SJCRH30 (cell line): Measurements from ENCODE around the gene STXBP6. TPM values are rescaled to one million over a fixed set of nuclear protein-coding genes. Genes with fewer than 3 reads are reported as not detected.

Experiments
- DNase-seq, 2 experiments: peaks; one replicate each; pipeline ENCODE4 v3.0.0-alpha.2; 2015 to 2020
- H3K27ac ChIP-seq: fragments of 250-450 bp; sonication (Bioruptor Pico); 2 replicates; pipeline ENCODE4 v1.5.1; 2020; ENCODE audit warnings: mild to moderate bottlenecking, moderate library complexity
- H3K27me3 ChIP-seq: fragments of 250-450 bp; sonication (Bioruptor Pico); 2 replicates; pipeline ENCODE4 v1.5.1; 2020; ENCODE audit warnings: mild to moderate bottlenecking, moderate library complexity
- H3K36me3 ChIP-seq: fragments of 250-450 bp; sonication (Bioruptor Pico); 2 replicates; pipeline ENCODE4 v1.5.1; 2020; ENCODE audit warnings: mild to moderate bottlenecking, moderate library complexity
- H3K4me1 ChIP-seq: fragments of 250-450 bp; sonication (Bioruptor Pico); 2 replicates; pipeline ENCODE4 v1.5.1; 2020; ENCODE audit warnings: mild to moderate bottlenecking, moderate library complexity
- H3K4me3 ChIP-seq: fragments of 250-450 bp; sonication (Bioruptor Pico); 2 replicates; pipeline ENCODE4 v1.5.1; 2020; ENCODE audit warnings: mild to moderate bottlenecking, moderate library complexity
- H3K9me3 ChIP-seq: fragments of 250-450 bp; sonication (Bioruptor Pico); replicated peaks from 2 replicates; pipeline ENCODE4 v1.5.1; 2020; ENCODE audit warnings: mild to moderate bottlenecking, moderate library complexity
- total RNA-seq: library from RNA; depleted of rRNA; stranded (reverse); fragments of >200 nt; shearing (Covaris generic); gene quantifications from 2 replicates; pipeline ENCODE4 v1.2.3, GENCODE V29; 2014

STXBP6 gene
- total RNA-seq, 1 experiment from 2014 or later = 2.9 TPM

DNA sequence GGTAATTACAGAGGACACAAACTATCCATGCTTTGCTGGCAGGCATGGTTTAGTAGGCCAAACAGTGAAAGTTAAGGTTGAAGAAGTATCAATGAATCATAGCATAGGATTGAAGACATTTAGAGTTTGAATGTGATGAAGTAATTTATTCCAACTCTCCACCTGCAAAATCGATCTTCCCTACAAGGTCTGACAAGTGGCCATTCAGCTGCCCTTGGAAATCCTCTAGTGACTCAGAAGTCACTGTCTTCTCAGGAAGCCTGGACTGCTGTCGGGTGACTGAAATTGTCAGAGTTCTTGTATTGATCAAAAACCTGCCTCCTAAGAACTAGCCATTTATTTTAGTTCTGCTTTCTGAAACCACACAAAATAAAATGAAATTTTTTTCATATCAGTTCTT, 17.7 kb upstream of the STXBP6 start:
- no peaks in the 10 kb centered on the region for H3K27me3 ChIP-seq
- DNase-seq = no peak
- no peaks in the 10 kb centered on the region for H3K9me3 ChIP-seq
- H3K36me3 ChIP-seq = no peaks in the 10 kb centered on the region
- H3K4me1 ChIP-seq = no peaks in the 10 kb centered on the region
- no peak overlapping the region for H3K4me3 ChIP-seq
- H3K27ac ChIP-seq = no peak overlapping the region

DNA sequence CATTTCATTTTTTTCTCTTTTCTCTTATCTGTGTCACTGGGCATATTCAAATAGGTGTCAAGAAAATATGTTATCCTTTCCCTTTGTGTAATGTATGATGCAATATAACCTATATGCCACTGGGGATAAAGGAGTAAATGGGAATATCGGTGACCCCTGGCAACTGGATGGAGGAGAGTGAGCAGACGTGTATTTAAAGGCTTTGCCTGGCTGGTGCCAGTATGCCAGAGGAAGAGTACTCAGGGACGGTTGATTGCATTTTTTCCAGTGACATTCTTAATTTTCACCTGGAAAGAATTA, 12.0 kb upstream of the STXBP6 start:
- Histone ChIP-seq H3K4me3 (no peak overlapping the region), H3K27ac (no peak overlapping the region), H3K27me3 (no peaks in the 10 kb centered on the region), H3K36me3 (no peaks in the 10 kb centered on the region), H3K4me1 (no peaks in the 10 kb centered on the region), H3K9me3 (no peaks in the 10 kb centered on the region)
- no peak for DNase-seq

DNA sequence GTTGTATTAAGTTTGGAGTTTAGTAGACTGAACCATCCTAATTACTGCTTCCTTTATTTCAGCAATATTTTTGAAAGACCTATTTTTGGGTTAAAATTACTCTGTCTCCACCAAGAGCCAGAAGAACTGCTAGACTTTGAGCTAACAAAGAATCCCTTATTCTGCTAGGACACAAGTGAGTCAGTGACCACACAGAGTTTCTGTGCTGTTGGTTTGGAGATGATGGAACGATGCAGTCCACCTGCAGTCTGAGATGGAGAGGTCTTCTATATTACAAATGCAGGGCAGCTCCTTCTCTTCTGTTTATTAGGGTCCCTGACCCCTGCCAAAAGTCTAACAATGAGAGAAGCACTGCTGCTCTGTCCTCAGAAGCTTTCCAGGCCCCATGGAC, 6.7 kb upstream of the STXBP6 start:
- Histone ChIP-seq H3K4me3 (no peak overlapping the region), H3K36me3 (no peaks in the 10 kb centered on the region), H3K4me1 (no peaks in the 10 kb centered on the region), H3K27me3 (no peaks in the 10 kb centered on the region), H3K27ac (no peak overlapping the region), H3K9me3 (no peaks in the 10 kb centered on the region)
- DNase-seq = no peak

DNA sequence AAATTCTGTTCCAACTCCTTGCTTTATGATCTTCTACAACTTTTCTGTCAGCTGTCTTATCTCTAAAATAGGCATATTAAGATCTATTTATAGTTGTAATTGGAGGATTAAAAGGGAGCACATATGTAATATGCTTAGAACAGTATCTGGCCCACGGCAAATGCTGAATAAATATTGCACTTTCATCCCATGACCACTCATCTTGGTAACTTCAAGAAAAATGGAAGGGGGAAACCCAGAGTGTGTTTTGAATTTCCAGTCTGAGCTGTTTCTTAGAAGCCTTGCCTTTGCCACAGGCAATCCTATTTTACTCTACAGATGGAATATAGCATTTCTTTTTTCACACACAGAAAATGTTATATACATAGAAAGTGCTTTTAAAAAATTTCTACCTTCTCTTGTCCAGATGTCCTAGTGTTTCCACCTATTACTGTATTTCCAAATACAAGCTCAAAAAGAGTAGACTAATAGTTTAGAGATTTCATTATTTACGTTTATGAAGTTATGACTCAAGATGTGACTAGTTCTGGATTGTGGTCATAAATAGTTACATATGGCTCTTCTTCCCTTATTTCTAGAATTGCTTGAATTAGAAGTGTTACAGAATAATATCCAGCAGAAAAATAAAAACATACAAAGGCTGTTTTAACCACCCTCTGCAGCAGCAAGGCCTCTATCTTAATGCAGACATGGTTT, 6.2 kb upstream of the STXBP6 start:
- Histone ChIP-seq H3K4me1 (no peaks in the 10 kb centered on the region), H3K27me3 (no peaks in the 10 kb centered on the region), H3K4me3 (no peak overlapping the region), H3K9me3 (no peaks in the 10 kb centered on the region), H3K36me3 (no peaks in the 10 kb centered on the region), H3K27ac (no peak overlapping the region)
- DNase-seq = no peak

DNA sequence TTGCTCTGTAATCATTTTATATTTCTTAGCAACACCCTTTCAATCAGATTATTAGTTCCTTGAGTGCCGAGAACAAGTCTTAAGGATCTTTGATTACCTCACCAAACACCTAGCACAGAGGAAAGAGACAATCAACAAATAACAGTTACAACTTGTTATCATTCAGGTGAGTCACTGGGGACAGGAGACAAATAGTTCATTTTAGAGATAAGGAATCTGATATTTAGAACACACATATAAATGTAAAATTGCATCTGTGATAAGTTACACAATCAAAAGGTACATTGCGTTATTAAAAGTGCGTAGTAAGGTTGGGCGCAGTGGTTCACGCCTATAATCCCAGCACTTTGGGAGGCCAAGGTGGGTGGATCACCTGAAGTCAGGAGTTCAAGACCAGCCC, 5.1 kb upstream of the STXBP6 start:
- H3K9me3 ChIP-seq = no peaks in the 10 kb centered on the region
- no peak overlapping the region for H3K4me3 ChIP-seq
- DNase-seq = no peak
- no peaks in the 10 kb centered on the region for H3K4me1 ChIP-seq
- no peak overlapping the region for H3K27ac ChIP-seq
- no peaks in the 10 kb centered on the region for H3K36me3 ChIP-seq
- H3K27me3 ChIP-seq = no peaks in the 10 kb centered on the region

DNA sequence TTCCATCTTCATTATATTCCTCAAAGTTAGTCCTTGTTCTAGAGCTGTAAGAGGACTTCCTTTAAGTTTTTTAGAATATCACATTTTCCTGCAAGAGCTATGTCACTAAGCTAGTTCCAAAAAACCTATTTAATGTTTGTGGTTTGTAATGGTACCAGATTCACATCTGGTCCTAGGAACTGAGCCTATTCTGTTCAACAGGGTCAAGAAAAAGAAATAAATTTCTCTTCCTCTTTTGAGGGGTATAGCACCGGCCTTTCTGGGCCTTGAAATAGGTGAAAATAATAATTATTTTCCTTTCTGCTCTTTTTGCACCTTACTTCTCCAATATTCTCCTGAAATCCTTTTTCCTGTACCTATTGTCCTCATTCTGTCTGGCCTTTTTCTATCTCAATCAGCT, 3.6 kb upstream of the STXBP6 start:
- H3K4me1 ChIP-seq = no peaks in the 10 kb centered on the region
- DNase-seq = no peak
- H3K9me3 ChIP-seq = no peaks in the 10 kb centered on the region
- no peaks in the 10 kb centered on the region for H3K27me3 ChIP-seq
- H3K36me3 ChIP-seq = no peaks in the 10 kb centered on the region
- no peak overlapping the region for H3K27ac ChIP-seq
- no peak overlapping the region for H3K4me3 ChIP-seq

DNA sequence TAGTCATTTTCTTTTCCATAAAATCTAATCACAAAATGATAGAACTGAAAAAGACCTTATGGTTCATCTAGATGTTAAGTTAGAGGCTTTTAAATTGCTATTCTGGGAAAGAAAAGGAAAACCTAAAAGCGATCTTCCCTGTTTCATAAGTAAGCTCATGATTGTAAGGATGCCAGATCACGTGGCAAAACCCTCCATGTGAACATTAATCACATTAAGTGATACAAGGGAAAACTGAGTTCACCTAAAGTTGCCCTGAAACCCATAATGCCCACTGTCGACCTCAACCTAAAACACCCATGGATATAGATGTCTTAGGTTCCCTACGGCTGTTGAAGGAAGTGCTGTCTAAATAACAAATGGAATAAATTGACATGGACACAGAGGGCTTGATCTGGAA, 3.0 kb upstream of the STXBP6 start:
- no peak overlapping the region for H3K4me3 ChIP-seq
- DNase-seq = no peak
- no peaks in the 10 kb centered on the region for H3K9me3 ChIP-seq
- H3K4me1 ChIP-seq = no peaks in the 10 kb centered on the region
- H3K27ac ChIP-seq = no peak overlapping the region
- no peaks in the 10 kb centered on the region for H3K27me3 ChIP-seq
- no peaks in the 10 kb centered on the region for H3K36me3 ChIP-seq

DNA sequence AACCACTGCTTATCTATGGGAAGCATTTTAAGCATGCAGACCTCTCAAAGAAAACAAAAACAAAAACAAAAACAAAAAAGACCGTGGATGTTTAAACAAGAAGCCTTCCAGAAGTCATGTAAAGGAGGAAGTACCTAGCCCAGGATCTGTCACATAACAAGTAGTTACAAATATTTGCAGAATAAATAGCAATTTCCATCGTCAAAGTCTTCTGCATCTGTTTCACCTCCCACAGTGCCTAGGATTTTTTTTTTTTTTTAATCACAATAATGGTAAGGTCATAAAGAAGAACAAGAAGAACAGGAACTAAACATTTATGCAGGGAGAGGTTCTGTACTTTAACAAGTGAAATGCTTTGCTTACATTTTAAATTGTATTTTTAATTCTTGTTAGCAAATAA, 2.4 kb upstream of the STXBP6 start:
- H3K36me3 ChIP-seq = no peaks in the 10 kb centered on the region
- H3K9me3 ChIP-seq = no peaks in the 10 kb centered on the region
- H3K4me3 ChIP-seq = no peak overlapping the region
- H3K27ac ChIP-seq = no peak overlapping the region
- no peaks in the 10 kb centered on the region for H3K4me1 ChIP-seq
- no peak for DNase-seq
- H3K27me3 ChIP-seq = no peaks in the 10 kb centered on the region

DNA sequence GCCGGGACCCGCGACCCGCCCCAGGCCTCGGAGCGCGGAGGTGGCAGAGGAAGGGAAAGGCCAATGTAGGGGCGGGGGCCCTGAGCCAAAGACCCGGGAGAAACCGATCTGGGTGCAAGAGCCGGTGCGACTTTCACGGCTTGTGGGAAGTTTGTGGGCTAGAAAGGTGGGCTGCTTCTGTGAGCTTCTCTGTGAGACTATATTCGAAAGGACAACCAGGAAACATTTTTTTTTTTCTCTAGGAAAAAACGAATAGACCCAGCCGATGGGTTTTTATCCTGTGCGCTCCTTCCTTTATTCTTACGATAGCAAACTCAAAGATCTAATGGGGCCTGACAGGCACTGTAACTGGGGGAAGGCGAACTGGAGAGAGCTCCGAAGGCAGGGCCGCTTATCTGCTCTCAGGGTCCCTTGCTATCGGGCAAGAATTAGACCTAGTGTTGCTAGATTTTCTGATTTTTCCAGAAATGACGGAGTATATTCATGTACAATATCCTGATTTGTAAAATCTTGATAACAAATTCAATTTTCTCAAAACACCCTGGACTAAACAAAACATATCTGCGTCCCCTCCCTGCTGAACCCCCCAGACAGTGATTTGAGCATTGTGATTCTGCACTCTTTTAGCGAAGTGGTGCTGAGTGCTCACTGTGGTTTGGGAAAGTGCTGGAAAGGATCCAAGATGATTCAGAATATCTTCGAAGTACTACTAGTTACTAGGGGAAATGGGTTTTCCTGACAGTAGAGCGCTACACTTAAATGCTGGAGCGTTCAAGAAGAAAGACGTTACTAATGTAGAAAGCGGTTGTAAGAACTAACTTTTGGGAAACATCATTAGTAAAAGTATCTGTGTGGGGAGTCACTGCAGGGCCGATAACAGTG, 563 bp upstream of the STXBP6 start:
- Histone ChIP-seq H3K27me3 (no peaks in the 10 kb centered on the region), H3K9me3 (no peaks in the 10 kb centered on the region), H3K4me3 (peak overlapping the region; percentile 60), H3K4me1 (no peaks in the 10 kb centered on the region), H3K27ac (no peak overlapping the region), H3K36me3 (no peaks in the 10 kb centered on the region)
- DNase-seq = peak in 1 of 2 experiments; percentile 17

DNA sequence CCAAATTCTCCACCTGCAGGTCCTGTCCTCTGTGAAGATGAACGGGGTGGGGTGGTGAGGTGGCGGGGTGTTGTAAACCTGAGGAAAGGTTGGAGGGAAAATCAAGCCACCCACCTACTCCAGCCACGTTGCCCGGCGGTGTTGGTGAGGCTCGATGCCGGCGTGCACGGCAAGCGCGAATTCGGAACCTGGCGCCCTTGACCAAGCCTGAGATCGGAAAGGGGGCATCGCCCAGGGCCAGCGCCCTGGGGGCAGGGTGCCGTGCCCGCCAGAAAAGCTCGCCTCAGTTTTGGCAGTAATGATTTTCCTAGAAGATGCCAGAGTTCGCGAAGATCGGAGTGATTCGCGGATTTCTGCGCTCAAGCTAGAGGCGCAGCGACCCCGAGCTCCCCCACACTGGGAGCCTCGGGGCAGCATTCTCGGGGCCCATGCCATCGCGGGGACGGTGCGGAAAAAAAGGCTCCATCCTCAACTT, 817 bp downstream of the STXBP6 start:
- Histone ChIP-seq H3K36me3 (no peaks in the 10 kb centered on the region), H3K27me3 (no peaks in the 10 kb centered on the region), H3K9me3 (no peaks in the 10 kb centered on the region), H3K4me3 (peak overlapping the region; percentile 60), H3K27ac (no peak overlapping the region), H3K4me1 (no peaks in the 10 kb centered on the region)
- DNase-seq = no peak

DNA sequence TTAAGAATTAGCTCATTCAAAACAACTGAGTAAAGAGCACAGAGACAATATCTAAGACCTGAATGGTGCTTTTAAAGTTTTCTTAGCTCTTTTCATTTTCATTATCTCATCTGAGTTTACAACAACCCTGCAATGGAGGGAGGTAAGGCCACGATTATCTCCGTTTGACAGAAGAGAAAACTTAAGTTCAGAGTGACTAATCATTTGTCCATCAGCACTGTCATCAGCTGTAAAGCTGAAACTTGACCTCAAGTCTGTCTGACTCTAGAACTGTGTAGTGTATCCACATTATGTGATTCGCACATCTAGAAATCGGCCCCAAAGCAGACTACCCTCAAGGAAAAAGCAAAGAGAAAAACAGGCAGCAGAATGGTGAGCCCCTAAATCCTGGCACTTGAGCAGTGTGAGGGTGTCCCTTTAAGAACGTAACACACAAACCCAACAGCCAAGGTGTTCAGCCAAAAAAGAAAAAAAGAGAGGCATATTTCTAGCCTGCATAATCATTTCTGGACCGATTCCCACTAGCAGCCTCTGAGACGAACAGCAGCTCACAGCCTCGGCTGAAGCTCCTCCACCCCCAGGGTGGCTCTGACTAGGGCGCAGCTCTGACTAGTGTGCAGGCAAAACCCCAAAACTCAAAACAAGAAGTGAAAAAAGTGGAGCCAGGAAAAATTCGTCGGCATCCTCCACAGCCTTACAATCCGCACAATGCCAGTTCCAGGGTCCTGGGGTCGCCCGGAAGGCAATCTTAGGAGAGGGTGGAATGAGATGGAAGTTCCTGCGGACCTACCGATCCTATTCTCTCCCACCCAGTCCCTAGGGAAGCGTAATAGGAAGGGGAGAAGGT, 1.6 kb downstream of the STXBP6 start:
- no peaks in the 10 kb centered on the region for H3K36me3 ChIP-seq
- H3K9me3 ChIP-seq = no peaks in the 10 kb centered on the region
- H3K4me3 ChIP-seq = no peak overlapping the region
- no peaks in the 10 kb centered on the region for H3K4me1 ChIP-seq
- H3K27me3 ChIP-seq = no peaks in the 10 kb centered on the region
- no peak overlapping the region for H3K27ac ChIP-seq
- no peak for DNase-seq

DNA sequence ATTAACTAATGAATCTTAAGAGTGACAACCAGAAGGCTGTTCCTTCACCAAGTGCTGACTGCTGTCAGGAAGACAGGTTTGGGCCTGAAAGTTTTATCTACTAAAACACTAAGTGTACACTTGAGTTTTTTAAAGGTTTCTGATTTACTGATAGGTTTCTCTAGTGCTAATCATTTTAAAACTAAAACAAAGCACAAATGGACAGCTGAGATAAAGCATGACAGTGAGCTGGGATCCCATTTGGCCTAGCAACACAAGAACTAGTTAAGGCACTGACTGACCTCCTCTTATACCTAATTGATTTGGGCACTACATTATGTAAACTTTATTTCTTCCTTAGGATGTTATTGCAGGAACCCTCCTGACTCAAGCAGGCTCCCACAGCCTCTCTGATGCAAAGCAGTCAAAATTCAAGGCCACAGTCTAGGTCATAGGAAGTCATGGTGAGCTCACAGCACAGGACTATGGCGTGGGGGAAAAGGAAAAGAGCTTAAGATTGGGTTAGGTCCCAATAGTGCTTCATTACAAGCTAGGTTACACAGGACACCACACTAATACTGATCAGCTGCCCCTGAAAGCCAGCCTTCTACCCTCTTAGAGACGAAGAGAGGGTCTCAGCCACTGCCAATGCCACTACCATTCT, 3.5 kb downstream of the STXBP6 start:
- no peak for DNase-seq

DNA sequence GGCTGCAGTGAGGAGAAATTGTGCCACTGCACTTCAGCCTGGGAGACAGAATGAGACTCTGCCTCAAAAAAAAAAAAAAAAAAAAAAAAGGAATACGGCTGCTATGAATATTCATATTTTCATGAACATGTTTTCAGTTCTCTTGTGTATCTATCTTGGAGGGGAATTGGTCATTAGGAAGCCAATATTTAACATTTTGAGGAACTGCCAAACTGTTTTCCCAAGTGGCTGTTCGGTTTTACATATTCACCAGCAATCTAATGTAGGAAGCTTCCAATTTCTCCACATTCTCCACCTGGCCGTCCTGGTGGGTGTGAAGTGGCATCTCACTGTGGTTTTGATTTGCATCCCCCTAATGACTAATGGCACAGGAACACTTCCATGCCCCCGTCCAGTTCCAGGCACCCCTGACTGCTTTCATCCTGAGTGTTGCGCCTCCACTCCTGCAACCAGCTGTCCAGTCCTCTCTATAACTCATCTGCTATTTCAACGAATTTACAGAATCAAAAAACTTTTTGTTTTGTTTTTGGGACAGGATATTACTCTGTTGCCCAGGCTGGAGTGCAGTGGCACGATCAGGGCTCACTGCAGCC, 5.7 kb downstream of the STXBP6 start:
- no peaks in the 10 kb centered on the region for H3K36me3 ChIP-seq
- no peak for DNase-seq

More for the DNA sequence above, 3.5 kb downstream of the STXBP6 start:
- no peak overlapping the region for H3K4me3 ChIP-seq
- H3K9me3 ChIP-seq = no peaks in the 10 kb centered on the region
- no peak overlapping the region for H3K27ac ChIP-seq
- no peaks in the 10 kb centered on the region for H3K27me3 ChIP-seq
- H3K36me3 ChIP-seq = no peaks in the 10 kb centered on the region
- H3K4me1 ChIP-seq = no peaks in the 10 kb centered on the region

More for the DNA sequence above, 5.7 kb downstream of the STXBP6 start:
- no peaks in the 10 kb centered on the region for H3K4me1 ChIP-seq
- H3K4me3 ChIP-seq = no peak overlapping the region
- H3K9me3 ChIP-seq = no peaks in the 10 kb centered on the region
- H3K27me3 ChIP-seq = no peaks in the 10 kb centered on the region
- no peak overlapping the region for H3K27ac ChIP-seq
